M059J (cell line): Measurements from ENCODE around the gene GBGT1. TPM values are rescaled to one million over a fixed set of nuclear protein-coding genes. Genes with fewer than 3 reads are reported as not detected.
A peak's percentile ranks its signal among the peaks of the same experiment; 100 is the strongest.

Source experiments
- DNase-seq: peaks from one replicate; pipeline ENCODE4 v3.0.0-alpha.2; 2012; ENCODE audit warnings: low read depth
- total RNA-seq: library from RNA; depleted of rRNA; stranded (reverse); fragments of >200 nt; shearing (Covaris generic); gene quantifications from 2 replicates; pipeline ENCODE4 v1.2.3, GENCODE V29; 2014

The GBGT1 gene
- total RNA-seq, 1 experiment from 2014 or later, result 0.44 TPM

DNA sequence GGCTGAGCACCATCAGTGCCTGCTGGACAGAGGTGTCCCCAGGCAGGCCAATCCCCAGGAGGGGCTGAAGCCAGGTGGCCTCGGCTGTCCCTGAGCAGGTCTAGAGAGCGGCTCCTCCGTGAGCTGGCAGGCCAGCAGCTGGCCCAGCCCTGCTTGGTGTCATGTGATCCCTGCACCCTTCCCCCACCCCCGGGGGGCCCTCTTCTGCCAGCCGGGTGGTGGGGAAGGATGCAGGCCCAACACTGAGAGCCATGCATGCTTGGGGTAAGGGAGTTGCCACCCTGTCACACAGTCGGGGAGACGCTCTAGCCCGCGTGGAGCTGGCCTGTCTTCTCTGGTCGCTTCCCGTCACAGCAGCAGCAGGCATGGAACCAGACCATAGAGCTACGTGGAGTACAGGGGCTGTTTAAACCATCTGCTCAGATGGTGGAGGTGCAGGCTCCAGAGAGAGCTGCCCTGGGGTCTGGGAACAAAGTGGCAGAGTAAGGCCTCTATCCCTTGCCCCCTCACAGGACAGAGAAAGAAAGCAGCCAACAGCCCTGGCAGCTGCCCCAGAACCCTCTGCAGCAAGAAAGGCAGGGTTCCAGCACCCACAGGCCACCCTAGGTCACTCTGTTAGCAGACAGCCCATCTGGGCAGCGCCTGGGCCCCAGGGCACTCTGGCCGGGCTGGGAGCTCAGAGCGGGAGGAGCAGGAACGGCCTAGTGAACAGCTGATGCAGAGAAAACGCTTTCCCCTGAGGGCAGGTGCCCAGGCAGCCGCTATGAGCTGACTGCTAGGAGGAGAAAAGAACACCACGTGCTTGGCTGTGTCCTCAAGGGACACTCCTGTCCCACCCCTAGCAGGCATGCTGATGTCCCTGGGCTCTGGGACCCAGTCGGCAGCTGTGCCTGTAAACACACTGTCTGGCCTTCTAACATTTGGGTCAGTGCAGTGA, 49.5 kb downstream of the GBGT1 start:
- peak; percentile 92 for DNase-seq

- peak; percentile 93 for DNase-seq
Observed at GRCh38 chr9:133113163-133113948, 50.4 kb downstream of the GBGT1 start.

DNA sequence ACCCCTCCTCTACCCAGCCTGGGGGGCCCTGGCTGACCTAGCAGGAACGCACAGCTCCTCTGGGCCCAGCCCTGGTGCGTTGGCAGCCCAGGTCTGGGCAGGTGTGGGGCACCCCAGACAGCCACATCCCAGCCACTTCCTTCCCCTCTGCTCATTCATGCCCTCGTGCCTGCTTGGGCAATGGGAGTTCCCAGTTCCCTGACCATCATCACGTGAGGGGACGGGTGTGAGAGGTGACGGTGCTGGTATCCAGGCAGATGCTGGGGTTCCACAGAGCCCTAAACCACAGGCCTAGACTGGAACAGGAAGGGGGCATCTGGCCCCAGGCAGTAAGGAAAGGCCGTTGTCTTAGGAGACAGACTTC, 51.1 kb downstream of the GBGT1 start:
- peak; percentile 69 for DNase-seq

- no peak for DNase-seq
Observed at GRCh38 chr9:133111808-133112662, 51.7 kb downstream of the GBGT1 start.

DNA sequence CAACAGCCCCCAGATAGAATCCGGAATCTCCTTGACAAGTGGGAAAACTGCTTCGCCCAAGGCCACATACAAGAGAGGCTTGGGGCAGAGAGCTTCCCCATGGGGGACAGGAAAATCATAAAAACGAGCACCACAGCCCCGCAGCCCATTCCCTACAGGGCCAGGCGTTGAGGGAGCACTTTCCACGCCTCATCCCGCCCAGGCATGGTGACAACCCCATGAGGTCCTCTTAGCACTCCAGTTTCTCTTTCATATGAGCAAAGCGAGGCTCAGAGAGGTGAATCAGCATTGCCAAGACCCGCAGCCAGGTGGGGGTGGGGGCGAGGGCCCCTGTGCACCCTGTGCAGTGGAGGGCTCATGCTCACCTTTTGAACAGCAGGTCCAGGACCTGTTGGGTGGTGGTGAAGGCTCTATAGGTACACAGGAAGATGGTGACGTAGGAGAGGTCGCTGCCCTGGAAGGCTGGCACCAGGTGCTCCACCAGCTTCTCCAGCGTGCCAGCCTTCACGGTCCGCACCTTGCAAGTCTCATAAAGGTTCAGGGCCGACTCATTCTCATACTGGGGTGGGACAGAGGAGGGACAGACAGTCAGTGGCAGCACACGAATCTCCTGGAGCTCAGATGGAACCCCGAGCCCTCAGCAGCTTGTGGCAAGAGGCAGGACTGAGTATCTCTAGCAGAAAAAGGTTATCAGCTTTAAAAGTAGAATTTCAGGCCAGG, 53.6 kb downstream of the GBGT1 start:
- DNase-seq, result no peak

GRCh38 chr9:133108794-133109641, 54.7 kb downstream of the GBGT1 start:
- DNase-seq, result no peak

- DNase-seq, result no peak
Observed at GRCh38 chr9:133107961-133108793, 55.5 kb downstream of the GBGT1 start.

GRCh38 chr9:133107245-133107722, 56.4 kb downstream of the GBGT1 start:
- no peak for DNase-seq

DNA sequence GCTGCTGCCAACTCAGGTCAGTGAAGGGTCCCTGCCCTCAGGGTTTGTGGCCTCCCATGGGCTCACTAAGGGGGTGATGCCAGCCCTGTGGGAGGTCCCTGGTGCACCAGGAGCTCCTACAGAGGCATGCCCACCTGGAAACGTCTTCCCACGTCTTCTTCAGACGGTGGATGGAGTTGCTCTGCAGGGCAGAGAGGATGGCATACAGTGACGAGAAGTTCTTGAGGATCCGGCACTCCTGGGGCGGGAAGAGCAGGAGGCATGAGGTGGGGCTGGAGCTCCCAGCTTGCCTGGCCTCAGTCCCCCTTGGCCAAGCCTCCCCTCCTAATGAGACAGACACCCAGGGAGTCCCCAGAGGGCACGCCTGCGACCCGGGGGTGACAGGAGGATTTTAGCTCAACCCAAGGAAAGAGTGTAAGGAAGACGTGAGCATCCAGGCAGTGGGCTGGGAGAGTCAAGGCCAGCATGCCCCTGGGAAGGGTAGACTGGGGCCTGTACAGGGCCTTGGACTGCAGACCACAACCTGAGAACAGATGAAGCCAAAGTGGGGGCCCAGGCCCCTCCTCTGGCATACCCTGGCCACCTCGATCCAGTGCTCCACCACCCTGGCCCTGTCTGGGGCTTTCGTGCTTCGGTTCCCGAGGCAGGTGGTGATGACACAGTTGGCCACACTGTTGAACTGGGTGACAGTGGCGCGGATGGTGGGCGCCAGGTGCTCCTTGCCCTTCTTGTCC, 57.0 kb downstream of the GBGT1 start:
- no peak for DNase-seq

DNA sequence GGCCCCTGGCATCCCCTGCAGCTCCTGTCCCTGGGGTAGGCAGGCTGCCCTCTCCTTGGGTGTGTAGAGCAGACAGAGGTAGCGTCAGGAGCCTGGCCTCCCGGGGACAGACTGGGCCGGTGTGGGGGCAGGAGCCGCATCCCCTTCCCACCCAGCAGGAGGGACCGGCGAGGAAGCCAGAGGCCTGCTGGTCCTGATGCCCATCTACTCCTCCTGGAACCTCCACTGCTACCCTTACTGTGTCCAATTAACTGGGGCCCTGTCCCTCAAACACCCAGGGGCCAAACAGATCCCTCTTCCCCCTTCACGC, 58.3 kb downstream of the GBGT1 start:
- no peak for DNase-seq

DNA sequence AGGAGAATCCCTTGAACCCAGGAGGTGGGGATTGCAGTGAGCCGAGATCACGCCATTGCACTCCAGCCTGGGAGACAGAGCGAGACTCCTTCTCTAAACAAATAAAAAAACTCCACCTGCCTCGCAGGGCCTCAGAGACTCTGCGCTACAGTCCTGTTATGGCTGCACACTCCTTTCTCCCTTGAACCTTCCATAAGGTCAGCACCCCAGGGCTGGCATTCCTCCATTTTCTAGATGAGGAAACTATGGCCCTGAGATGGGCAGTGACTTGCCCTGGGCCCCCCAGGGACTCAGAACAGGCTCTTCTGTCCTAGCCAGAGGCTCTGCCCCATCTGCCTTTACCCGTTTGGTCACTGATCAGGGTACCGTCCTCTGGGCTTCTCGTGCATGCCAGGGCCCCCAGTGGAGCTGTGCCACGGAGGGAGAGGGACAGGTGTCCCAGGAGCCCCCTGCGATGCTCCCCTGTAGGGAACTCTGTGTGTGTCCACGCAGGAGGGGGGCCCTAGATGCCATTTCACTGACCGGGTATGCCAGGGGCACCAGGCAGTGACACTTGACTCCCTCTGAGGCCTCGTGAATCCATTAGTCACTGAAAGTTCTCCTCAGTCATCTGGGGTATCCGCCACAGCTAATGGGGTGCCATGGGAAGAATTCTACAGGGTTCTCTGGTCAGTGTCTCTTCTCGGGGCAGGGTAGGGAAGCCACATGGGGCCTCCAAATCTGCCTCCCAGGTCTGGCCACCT, 58.8 kb downstream of the GBGT1 start:
- no peak for DNase-seq

DNA sequence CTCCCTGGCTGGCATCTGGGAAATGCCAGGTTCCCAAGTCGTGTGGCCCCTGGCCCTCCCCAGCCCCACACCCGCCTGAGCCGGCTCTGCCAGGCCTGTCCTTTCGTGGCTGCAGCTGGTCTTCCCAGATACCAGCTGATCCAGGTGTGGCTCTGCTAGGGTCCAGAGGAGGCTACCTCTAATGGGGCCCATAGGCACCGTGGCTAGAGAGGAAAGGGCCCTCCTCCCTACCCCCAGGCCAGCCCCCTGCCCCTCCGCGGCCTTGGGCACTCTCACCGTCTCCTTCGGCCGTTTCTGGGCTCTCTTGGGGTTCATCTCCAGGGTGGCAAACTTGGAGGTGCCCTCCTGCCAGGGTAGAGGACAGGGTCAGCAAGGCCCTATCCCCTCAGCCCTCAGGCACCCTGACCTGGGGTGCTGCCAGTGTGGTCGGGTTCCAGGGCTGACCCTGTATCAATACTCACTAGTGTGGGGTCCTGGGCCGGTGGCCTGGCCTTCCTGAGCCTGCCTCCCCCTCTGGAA, 59.7 kb downstream of the GBGT1 start:
- no peak for DNase-seq

DNA sequence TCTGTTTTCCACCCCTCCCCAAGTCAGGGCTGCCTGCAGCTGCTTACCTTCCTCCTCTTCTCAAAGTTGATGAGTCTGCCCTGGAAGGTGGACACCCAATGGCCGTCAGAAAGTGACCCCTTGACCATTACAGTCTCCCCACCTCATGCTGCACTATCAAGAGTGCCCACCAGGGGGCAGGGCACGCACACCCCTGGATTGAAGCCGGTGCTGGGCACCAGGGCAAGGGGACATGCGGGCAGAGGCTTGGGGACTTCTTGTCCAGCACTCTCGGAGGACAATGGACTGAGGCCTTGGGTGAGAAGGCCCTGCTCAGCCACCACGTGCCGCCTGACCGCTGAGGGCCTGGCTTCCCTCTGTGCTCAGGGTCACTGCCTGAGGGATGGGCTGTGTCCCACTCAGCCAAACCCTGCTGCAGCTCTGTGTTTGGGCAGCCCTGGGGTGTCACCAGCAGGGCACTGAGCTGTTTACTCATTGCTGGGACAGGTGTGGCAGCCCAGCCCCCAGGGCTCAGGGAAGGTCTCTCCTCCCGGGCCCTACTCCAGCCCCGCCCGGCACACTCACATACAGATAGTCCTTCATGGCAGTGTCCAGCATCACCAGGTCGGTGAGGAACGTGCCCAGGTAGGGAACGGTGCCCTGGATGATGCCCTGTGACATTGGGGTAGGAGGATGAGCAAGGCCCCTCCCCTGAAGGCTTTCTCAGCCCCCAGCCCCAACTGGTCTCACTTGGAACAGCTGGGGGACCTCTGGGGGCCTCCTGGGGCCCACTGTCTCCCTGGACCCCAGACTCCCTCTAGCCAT, 60.3 kb downstream of the GBGT1 start:
- peak; percentile 60 for DNase-seq
